NCI-H2081 (cell line): ENCODE results near the gene IGF2BP1.

Source experiments
- DNase-seq, 2 experiments: peaks; one replicate each; lab custom pipeline; 2025; lab: John Stamatoyannopoulos, UW

Gene IGF2BP1

DNA sequence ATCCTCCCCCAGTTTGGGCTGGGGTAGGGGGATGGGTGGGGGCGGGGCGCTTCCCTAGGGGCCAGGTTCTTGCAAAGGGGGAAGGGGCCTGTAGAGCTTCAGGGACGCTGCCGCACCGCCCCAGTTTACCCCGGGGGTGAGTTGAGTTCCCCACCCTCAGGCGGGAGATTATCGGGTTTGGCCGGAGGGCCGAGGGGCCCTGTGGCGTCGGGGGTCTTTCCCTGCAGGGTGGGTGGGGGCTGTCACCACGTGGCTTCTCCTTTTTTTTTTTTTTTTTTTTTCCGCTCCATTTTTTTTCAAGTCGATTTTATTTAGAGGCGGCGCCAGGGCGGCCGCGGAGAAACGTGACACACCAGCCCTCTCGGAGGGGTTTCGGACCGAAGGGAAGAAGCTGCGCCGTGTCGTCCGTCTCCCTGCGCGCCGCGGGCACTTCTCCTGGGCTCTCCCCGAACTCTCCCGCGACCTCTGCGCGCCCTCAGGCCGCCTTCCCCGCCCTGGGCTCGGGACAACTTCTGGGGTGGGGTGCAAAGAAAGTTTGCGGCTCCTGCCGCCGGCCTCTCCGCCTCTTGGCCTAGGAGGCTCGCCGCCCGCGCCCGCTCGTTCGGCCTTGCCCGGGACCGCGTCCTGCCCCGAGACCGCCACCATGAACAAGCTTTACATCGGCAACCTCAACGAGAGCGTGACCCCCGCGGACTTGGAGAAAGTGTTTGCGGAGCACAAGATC lies at the start of gene IGF2BP1:
Gene IGF2BP1 (plus strand): TSS at position 283 of the 724 bp plus-strand sequence. CDS start 361 bp downstream, at position 644.
- no peak for DNase-seq

GRCh38 chr17:48951572-48951971 lies 45.6 kb upstream of the IGF2BP1 start:
- no peak for DNase-seq

- no peak for DNase-seq
Measured at GRCh38 chr17:48952904-48953303, 44.3 kb upstream of the IGF2BP1 start.

GRCh38 chr17:48954300-48954755 lies 42.9 kb upstream of the IGF2BP1 start:
- peak in 1 of 2 experiments; percentile 15 for DNase-seq

- no peak for DNase-seq
Measured at GRCh38 chr17:48960834-48961515, 36.2 kb upstream of the IGF2BP1 start.

GRCh38 chr17:48961516-48962233 lies 35.5 kb upstream of the IGF2BP1 start:
- no peak for DNase-seq

GRCh38 chr17:48970224-48970623 lies 27.0 kb upstream of the IGF2BP1 start:
- DNase-seq = peak in 1 of 2 experiments; percentile 20

- DNase-seq = no peak
Measured at GRCh38 chr17:48970865-48971687, 26.1 kb upstream of the IGF2BP1 start.

- no peak for DNase-seq
Measured at GRCh38 chr17:48972749-48973097, 24.5 kb upstream of the IGF2BP1 start.

GRCh38 chr17:48973806-48974205 lies 23.4 kb upstream of the IGF2BP1 start:
- DNase-seq = no peak

- no peak for DNase-seq
Measured at GRCh38 chr17:48981927-48982539, 15.2 kb upstream of the IGF2BP1 start.

GRCh38 chr17:48985436-48986245 lies 11.5 kb upstream of the IGF2BP1 start:
- no peak for DNase-seq

GRCh38 chr17:48989100-48989499 lies 8.1 kb upstream of the IGF2BP1 start:
- no peak for DNase-seq

DNA sequence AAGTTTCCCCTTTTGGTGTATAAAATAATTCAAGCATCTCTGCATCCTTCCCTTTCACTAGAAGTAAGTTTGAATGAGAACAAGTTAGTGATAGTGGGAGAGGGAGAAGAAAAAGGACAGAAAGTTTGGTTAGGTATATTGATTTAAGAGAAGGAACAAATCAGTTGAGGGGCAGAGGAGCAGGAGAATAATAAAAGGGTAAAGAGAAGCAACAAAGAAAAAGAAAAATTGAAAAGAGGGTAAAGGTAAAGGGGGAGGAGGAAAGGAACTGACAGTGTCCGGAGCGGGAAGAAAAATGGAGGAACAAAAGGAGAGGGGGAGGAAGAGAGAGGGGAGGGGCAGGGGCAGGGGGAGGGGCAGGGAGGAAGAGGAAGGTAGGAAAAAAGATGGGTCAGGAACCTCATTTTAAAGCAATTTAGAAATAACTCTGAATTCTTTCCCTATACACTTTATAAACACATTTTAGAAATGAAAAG lies 6.3 kb upstream of the IGF2BP1 start:
- DNase-seq = no peak

DNA sequence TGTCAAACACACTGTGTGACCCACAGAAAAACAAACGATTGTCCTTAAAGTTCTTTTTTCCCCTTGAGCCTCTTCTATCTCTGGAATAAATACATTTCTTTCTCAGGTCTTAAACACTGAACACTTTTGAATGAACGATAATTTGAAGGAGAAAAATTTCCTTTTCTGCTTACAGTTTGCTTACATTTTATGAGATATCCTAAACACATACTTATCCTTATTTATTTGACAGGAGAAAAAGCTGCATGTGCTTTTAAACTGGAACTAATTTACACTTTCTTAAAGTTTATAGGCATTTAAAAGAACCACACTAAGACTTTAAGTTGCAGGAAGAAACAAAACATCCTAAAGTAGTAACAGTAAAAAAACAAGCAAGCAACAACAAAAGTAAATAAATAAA lies 4.7 kb upstream of the IGF2BP1 start:
- no peak for DNase-seq

GRCh38 chr17:48993305-48993704 lies 3.9 kb upstream of the IGF2BP1 start:
- no peak for DNase-seq

DNA sequence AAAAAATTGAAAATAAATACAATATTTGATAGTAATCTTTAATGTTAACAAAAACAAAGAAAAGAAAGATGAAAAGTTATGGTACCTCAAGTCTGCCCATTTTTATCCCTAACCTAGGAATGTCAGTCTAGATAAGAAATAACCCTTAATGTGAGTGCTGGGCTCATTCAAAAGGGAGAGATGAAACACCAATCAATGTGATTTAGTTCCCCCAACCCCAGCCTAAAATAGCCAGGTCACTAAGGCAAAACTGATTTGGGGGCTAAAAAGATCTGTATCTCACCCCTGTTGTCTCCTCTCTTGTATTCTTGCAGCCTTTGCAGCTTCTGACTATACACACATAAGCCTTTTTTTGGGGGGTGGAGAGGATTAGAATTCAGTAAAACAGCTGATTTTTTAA lies 3.2 kb upstream of the IGF2BP1 start:
- no peak for DNase-seq

- no peak for DNase-seq
Measured at GRCh38 chr17:48994549-48995303, 2.5 kb upstream of the IGF2BP1 start.

DNA sequence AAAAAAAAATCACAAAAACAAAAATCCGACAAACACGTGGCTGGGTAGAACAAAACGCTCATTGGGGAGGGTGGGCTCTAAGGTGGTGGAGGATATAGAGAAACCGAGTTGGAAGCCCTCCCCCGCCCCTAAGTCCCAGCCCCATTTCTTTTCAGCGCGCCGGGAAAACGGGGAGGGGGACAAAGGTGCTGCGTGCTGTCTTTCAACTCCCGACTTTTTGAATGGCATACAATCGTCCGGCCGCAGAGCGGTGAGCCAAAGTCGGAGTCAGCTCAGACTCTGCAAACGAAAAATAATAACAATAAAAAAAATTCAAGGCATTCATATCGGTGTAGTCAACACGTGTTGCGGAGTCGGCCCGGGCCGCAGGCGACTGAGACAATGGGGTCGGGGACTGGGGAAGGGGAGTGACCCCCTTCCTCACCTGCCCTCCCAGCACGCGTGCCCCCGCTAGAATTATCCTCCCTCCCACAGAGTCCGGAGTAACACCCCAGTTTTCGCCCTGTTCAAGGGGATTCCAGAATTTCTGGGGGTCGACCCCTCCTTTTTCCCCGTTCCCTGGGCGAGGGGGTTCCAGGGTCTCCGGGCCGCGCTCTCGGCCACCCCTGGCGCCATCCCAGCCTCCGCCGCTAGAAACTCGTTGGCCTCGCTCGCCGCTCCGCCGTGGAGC lies 1.7 kb upstream of the IGF2BP1 start:
- no peak for DNase-seq
